Tibial artery (tissue), 4 donors: ENCODE data around the gene CASK.

Experiments
- DNase-seq, 2 donors: peaks; one replicate each; pipeline ENCODE4 v3.0.0-alpha.2; 2019
- H3K27ac ChIP-seq, 2 donors: fragments of 200-600 bp; sonication (generic) in 1 of 2; 1 replicate in 1 of 2; 2 replicates in 1 of 2; pipeline ENCODE4 v1.5.1; 2018 to 2019; ENCODE audit warnings: mild to moderate bottlenecking in 1 of 2
- H3K27me3 ChIP-seq, 2 donors: fragments of 200-600 bp; sonication (generic) in 1 of 2; one replicate each; pipeline versions ENCODE4 v1.5.1 to v1.6.0; 2016 to 2019
- H3K36me3 ChIP-seq, 3 donors: fragments of 200-600 bp; sonication (generic) in 2 of 3; one replicate each; pipeline ENCODE4 v1.5.1; 2016 to 2019; ENCODE audit warnings: mild to moderate bottlenecking in 2 of 3
- H3K4me1 ChIP-seq, 4 donors: fragments of 200-600 bp; sonication (generic) in 2 of 4; 1 replicate in 3 of 4; 2 replicates in 1 of 4; pipeline ENCODE4 v1.5.1; 2016 to 2019
- H3K4me3 ChIP-seq, 2 donors: fragments of 200-600 bp; sonication (generic) in 1 of 2; 1 replicate in 1 of 2; 2 replicates in 1 of 2; pipeline ENCODE4 v1.5.1; 2018 to 2019; ENCODE audit warnings: mild to moderate bottlenecking in 2 of 2
- H3K9me3 ChIP-seq, 3 donors: fragments of 200-600 bp; sonication (generic) in 1 of 3; one replicate each; pipeline ENCODE4 v1.5.1; 2016 to 2019
- intact Hi-C: fragments of 100-400 bp; cut with DNase I; formaldehyde crosslinking; loops from one replicate; pipeline ENCODE4 v1.15.0; 2023; ENCODE audit warnings: low total_unique reads
- TF ChIP-seq, protein P1 (sequence below), 2 experiments: fragments of 200-600 bp in 1 of 2; fragments of 450-650 bp in 1 of 2; IDR thresholded peaks; one replicate each; pipeline ENCODE4 v1.5.1; 2017 to 2019; ENCODE audit warnings: antibody characterized with exemption in 2 of 2, mild to moderate bottlenecking in 1 of 2, moderate library complexity in 1 of 2

CASK gene

DNA sequence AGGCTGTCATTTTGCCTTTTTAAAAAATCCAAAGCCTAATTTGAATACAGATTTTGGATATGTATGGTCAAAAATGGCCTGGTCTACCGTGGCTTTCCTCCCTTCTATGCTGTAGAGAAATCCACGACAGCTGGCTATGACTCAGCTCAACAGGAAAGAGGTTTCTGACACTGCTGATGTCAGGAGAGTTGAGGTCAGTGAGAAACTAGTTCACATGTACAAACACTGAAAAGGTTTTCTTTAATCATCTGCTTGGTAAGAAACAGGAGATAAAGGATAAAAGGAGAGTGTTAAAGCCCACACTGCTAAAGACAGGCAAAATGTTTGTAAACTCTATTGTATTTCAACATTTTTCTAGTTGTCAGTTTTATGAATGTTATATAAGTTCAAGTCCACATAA, 362.3 kb downstream of the CASK start:
- intact Hi-C loops, result loop anchor here (10.0 kb wide), 1 partner anchor 144 kb away; no protein-coding TSS in a partner anchor
- H3K27me3 ChIP-seq, result no peaks in the 10 kb centered on the region
- no peaks in the 10 kb centered on the region for H3K9me3 ChIP-seq
- H3K4me3 ChIP-seq, result no peak overlapping the region
- H3K27ac ChIP-seq, result peak overlapping the region; percentile 61 to 66
- H3K36me3 ChIP-seq, result no peaks in the 10 kb centered on the region
- H3K4me1 ChIP-seq, result peaks cover 0 to 26% (median 6%) of the 10 kb centered on the region in 4 donors
- peak in 1 of 2 donors; percentile 21 for DNase-seq
- TF ChIP-seq, protein P1, sequence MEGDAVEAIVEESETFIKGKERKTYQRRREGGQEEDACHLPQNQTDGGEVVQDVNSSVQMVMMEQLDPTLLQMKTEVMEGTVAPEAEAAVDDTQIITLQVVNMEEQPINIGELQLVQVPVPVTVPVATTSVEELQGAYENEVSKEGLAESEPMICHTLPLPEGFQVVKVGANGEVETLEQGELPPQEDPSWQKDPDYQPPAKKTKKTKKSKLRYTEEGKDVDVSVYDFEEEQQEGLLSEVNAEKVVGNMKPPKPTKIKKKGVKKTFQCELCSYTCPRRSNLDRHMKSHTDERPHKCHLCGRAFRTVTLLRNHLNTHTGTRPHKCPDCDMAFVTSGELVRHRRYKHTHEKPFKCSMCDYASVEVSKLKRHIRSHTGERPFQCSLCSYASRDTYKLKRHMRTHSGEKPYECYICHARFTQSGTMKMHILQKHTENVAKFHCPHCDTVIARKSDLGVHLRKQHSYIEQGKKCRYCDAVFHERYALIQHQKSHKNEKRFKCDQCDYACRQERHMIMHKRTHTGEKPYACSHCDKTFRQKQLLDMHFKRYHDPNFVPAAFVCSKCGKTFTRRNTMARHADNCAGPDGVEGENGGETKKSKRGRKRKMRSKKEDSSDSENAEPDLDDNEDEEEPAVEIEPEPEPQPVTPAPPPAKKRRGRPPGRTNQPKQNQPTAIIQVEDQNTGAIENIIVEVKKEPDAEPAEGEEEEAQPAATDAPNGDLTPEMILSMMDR (IDR thresholded peaks at IDR 0.05), result no peak

DNA sequence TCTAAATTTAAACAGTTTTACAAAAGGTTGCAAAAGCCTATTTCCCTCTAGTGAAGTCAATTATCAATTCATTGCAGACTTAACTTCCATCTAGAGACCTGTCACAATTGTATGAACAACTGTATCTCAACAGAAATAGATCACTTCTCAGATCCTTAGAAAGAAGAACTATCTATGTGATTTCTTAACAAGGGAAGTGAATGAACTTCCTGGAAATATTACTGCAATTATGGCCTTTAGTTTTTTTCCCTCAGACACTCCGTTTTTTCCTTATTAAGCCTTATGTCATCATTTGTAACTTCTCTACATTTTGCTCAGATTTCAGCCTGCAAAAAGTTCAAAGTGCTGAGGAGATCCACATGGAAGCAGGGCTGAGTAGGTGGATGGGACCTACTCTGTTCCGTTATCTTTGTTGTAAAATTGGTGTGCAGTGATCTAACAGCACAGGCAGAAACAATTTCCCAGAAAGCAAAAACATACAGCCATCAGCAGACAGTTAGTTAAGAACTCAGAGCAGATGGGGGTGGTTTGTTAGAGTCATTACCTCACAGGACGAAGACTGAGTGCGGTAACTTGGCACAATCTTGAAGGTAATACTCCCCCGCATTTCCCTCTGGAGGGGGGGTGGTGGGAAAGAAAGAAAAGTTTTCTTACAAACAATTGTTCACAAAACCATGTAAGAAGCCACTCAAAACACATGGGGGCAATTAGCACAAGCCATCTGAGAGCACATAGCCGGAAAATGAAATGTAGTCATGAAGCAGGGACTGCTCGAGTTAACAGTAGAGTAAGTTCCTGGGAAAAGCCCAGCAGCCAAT, 363.9 kb downstream of the CASK start:
- no peak for DNase-seq
- intact Hi-C loops, result loop anchor here (10.0 kb wide), 1 partner anchor 145 kb away; no protein-coding TSS in a partner anchor
- H3K4me1 ChIP-seq, result peaks cover 0 to 26% (median 6%) of the 10 kb centered on the region in 4 donors
- H3K27ac ChIP-seq, result peak overlapping the region; percentile 61 to 66
- no peak overlapping the region for H3K4me3 ChIP-seq
- no peaks in the 10 kb centered on the region for H3K9me3 ChIP-seq
- TF ChIP-seq, protein P1 (IDR thresholded peaks at IDR 0.05), result no peak
- no peaks in the 10 kb centered on the region for H3K36me3 ChIP-seq
- no peaks in the 10 kb centered on the region for H3K27me3 ChIP-seq

- DNase-seq, result no peak
- peak overlapping the region; percentile 61 to 66 for H3K27ac ChIP-seq
- TF ChIP-seq, protein P1 (IDR thresholded peaks at IDR 0.05), result peak; percentile 41 to 57
- H3K36me3 ChIP-seq, result no peaks in the 10 kb centered on the region
- intact Hi-C loops, result no loop called here
- no peaks in the 10 kb centered on the region for H3K9me3 ChIP-seq
- H3K27me3 ChIP-seq, result no peaks in the 10 kb centered on the region
- H3K4me1 ChIP-seq, result peaks cover 0 to 24% (median 6%) of the 10 kb centered on the region in 4 donors
- H3K4me3 ChIP-seq, result no peak overlapping the region
These were observed 364.8 kb downstream of the CASK start for GRCh38 chrX:41558531-41558930.

DNA sequence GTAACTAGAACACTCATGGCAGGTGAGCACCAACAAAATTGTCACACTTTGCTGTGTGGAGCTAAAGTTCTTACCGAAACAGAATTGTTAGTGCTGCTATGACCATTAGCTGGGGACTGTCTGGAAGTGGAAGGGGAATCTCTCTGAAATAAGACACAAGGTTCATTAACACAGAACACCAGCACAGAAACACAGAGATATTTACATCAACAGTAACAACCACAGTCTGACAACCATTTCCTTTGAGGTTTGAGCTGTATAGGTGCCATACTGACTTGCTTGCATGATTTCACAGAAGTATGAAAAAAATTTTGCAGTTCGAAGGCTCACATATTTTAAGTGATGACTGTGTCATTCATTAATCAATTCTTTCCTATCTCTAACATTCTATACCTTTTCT, 366.4 kb downstream of the CASK start:
- no peak for DNase-seq
- Histone ChIP-seq H3K4me1 (peaks cover 0 to 30% (median 6%) of the 10 kb centered on the region in 4 donors), H3K36me3 (no peaks in the 10 kb centered on the region), H3K27ac (peak overlapping the region in 1 of 2 donors; percentile 39), H3K4me3 (no peak overlapping the region), H3K9me3 (no peaks in the 10 kb centered on the region), H3K27me3 (no peaks in the 10 kb centered on the region)
- intact Hi-C loops, result no loop called here
- TF ChIP-seq, protein P1 (IDR thresholded peaks at IDR 0.05), result no peak

DNA sequence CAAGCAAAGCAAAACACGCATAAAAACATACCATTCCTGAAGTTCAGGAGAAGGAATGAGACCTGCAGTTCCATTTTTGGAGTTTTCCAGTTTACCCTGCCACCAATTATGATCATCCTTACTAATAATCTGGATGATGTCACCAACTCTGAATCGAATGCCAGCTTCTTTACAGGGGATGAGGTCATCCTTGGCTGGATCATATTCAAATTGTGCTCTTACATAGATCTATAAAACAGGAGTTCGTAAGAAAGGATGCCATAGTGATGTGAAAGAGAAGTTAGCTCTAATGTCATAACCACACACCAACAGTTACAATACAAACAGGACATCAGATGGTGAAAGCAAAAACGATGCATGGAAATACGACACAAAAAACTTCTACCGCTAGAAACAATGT, 369.7 kb downstream of the CASK start:
- peak overlapping the region; percentile 37 to 55 for H3K27ac ChIP-seq
- H3K4me1 ChIP-seq, result peaks cover 0 to 14% (median under 1%) of the 10 kb centered on the region in 4 donors
- TF ChIP-seq, protein P1 (IDR thresholded peaks at IDR 0.05), result no peak
- no peaks in the 10 kb centered on the region for H3K27me3 ChIP-seq
- no peak overlapping the region for H3K4me3 ChIP-seq
- intact Hi-C loops, result no loop called here
- no peaks in the 10 kb centered on the region for H3K9me3 ChIP-seq
- no peaks in the 10 kb centered on the region for H3K36me3 ChIP-seq
- no peak for DNase-seq
